Spleen (tissue), 11 donors: Measurements from ENCODE around the gene PTPN3. TPM values are rescaled to one million over a fixed set of nuclear protein-coding genes. Genes with fewer than 3 reads are reported as not detected.
"Not testable (repeated sequence)": the region's sequence is repeated elsewhere in the genome, so short reads cannot be mapped to it uniquely, and the experiment has no call there.

ENCODE experiments used
- DNase-seq: peaks from one replicate; pipeline ENCODE4 v3.0.0-alpha.2; 2020
- H3K27ac ChIP-seq, 8 donors: fragments of 200-600 bp; sonication (generic) in 7 of 8; 1 replicate in 4 of 8; 2 replicates in 4 of 8; pipeline versions ENCODE4 v1.5.0 to v1.8.0; 2016 to 2021; ENCODE audit warnings: inconsistent platforms in 4 of 8, mild to moderate bottlenecking in 4 of 8, moderate library complexity in 1 of 8
- H3K27me3 ChIP-seq, 7 donors: fragments of 200-600 bp; sonication (generic) in 6 of 7; replicated peaks in 1 of 7; 1 replicate in 4 of 7; 2 replicates in 3 of 7; pipeline versions ENCODE4 v1.5.0 to v1.8.0; 2016 to 2021; ENCODE audit warnings: inconsistent platforms in 3 of 7, mild to moderate bottlenecking in 1 of 7
- H3K36me3 ChIP-seq, 6 donors: fragments of 200-600 bp; sonication (generic) in 5 of 6; 1 replicate in 4 of 6; 2 replicates in 2 of 6; pipeline versions ENCODE4 v1.5.0 to v1.8.0; 2016 to 2021; ENCODE audit warnings: inconsistent platforms in 2 of 6
- H3K4me1 ChIP-seq, 6 donors: fragments of 200-600 bp; sonication (generic) in 5 of 6; 1 replicate in 3 of 6; 2 replicates in 3 of 6; pipeline versions ENCODE4 v1.5.0 to v1.8.0; 2016 to 2021; ENCODE audit warnings: inconsistent platforms in 3 of 6
- H3K4me3 ChIP-seq, 8 donors: fragments of 200-600 bp; sonication (generic) in 7 of 8; 1 replicate in 4 of 8; 2 replicates in 4 of 8; pipeline versions ENCODE4 v1.5.0 to v1.8.0; 2016 to 2021; ENCODE audit warnings: inconsistent platforms in 4 of 8, mild to moderate bottlenecking in 4 of 8, moderate library complexity in 2 of 8
- H3K9me3 ChIP-seq, 8 donors: fragments of 200-600 bp; sonication (generic) in 7 of 8; 1 replicate in 4 of 8; 2 replicates in 4 of 8; pipeline versions ENCODE4 v1.5.0 to v1.8.0; 2016 to 2021; ENCODE audit warnings: inconsistent platforms in 4 of 8
- CTCF ChIP-seq, 11 experiments: fragments of 200-600 bp in 7 of 11; fragments of 450-650 bp in 4 of 11; sonication (generic) in 4 of 11; IDR thresholded peaks in 8 of 11; conservative IDR thresholded peaks in 3 of 11; 1 replicate in 7 of 11; 2 replicates in 4 of 11; pipeline versions ENCODE4 v1.4.0 to v1.8.0; 2016 to 2021; ENCODE audit warnings: antibody characterized with exemption in 11 of 11, inconsistent platforms in 4 of 11, mild to moderate bottlenecking in 1 of 11
- POLR2A ChIP-seq, 3 donors: fragments of 450-650 bp; IDR thresholded peaks; one replicate each; pipeline ENCODE4 v1.5.1; 2017; ENCODE audit warnings: antibody characterized with exemption in 3 of 3, mild to moderate bottlenecking in 1 of 3
- POLR2AphosphoS5 ChIP-seq, 3 donors: sonication (generic); formaldehyde crosslinking; IDR thresholded peaks; one replicate each; pipeline ENCODE4 v1.5.1; 2017; ENCODE audit warnings: antibody characterized with exemption in 3 of 3
- WGBS, 5 donors: extraction: QIAGEN DNeasy Blood & Tissue Kit in 3 of 5; methylation state at CpG; one replicate each; pipeline versions ENCODE4 v1.1.5 to v1.1.7; 2013 to 2018; 5-methylcytosine and 5-hydroxymethylcytosine counted together
- intact Hi-C: fragments of 100-400 bp; cut with DNase I; formaldehyde crosslinking; loops from one replicate; pipeline ENCODE4 v1.15.0; 2023; ENCODE audit warnings: low total_unique reads
- polyA plus RNA-seq, 3 donors: library from polyadenylated mRNA; stranded (reverse); fragments of 200-250 nt; gene quantifications; one replicate each; pipeline ENCODE4 v1.2.1, GENCODE V29; 2013
- total RNA-seq, 7 donors: library from RNA; depleted of rRNA in 3 of 7; stranded (reverse); fragments of >200 nt in 3 of 7; fragmentation: NEBNext Ultra II Directional in 4 of 7; extraction: Animal tissue kit (Norgen Biotek cat#: 25700) in 4 of 7; gene quantifications; one replicate each; pipeline versions ENCODE4 v1.1.0 to v1.2.1, GENCODE V29; 2016 to 2021
- donor health status: healthy with polysubstance abuse.
- donor health status: DM: no; HTN: no; CAD: no; lungs with moderate emphysema.
- donor health status: DM: no; HTN: no; CAD: no.
- donor health status: Bipolar disorder and iron deficiency.
- donor health status: healthy.
- donor health status: DM: no; HTN: no; CAD: no.
- donor health status: DM: yes; HTN: yes; CAD: no.

The PTPN3 gene
- total and polyA plus RNA-seq, 10 donors = 0.20 to 1.7 (median 0.48) TPM

- H3K4me3 ChIP-seq = no peak overlapping the region
- DNase-seq = no peak
- H3K27ac ChIP-seq = no peak overlapping the region
- H3K27me3 ChIP-seq = peaks cover 0 to 14% (median 0%) of the 10 kb centered on the region in 7 donors
- H3K4me1 ChIP-seq = no peaks in the 10 kb centered on the region
- intact Hi-C loops = no loop called here
- H3K9me3 ChIP-seq = no peaks in the 10 kb centered on the region
- TF ChIP-seq POLR2AphosphoS5 (IDR thresholded peaks at IDR 0.05) = no peak
- no peak for TF ChIP-seq POLR2A (IDR thresholded peaks at IDR 0.05)
- no peak for TF ChIP-seq CTCF (IDR thresholded peaks at IDR 0.05 in 8 of 11, conservative IDR thresholded peaks at IDR 0.05 in 3 of 11)
- no peaks in the 10 kb centered on the region for H3K36me3 ChIP-seq
- WGBS, 5 donors = 84 to 100% (median 94%) methylated on average over 1 of the region's 1 CpG
These were observed 19.8 kb upstream of the PTPN3 start for GRCh38 chr9:109517901-109518377.

- Histone ChIP-seq H3K36me3 (no peaks in the 10 kb centered on the region), H3K27me3 (peaks cover 0 to 22% (median 0%) of the 10 kb centered on the region in 7 donors), H3K4me1 (no peaks in the 10 kb centered on the region), H3K4me3 (no peak overlapping the region), H3K27ac (no peak overlapping the region), H3K9me3 (no peaks in the 10 kb centered on the region)
- no peak for DNase-seq
- TF ChIP-seq CTCF (IDR thresholded peaks at IDR 0.05 in 8 of 11, conservative IDR thresholded peaks at IDR 0.05 in 3 of 11) (no peak), POLR2AphosphoS5 (IDR thresholded peaks at IDR 0.05) (no peak), POLR2A (IDR thresholded peaks at IDR 0.05) (no peak)
- WGBS, 5 donors = 82 to 90% (median 85%) methylated on average over 3 of the region's 3 CpGs
- intact Hi-C loops = no loop called here
These were observed 15.8 kb upstream of the PTPN3 start for GRCh38 chr9:109513871-109514270.

GRCh38 chr9:109512170-109512756 lies 14.2 kb upstream of the PTPN3 start:
- Histone ChIP-seq H3K4me1 (no peaks in the 10 kb centered on the region), H3K27ac (no peak overlapping the region), H3K4me3 (no peak overlapping the region), H3K9me3 (no peaks in the 10 kb centered on the region), H3K27me3 (peaks cover 0 to 38% (median 0%) of the 10 kb centered on the region in 7 donors), H3K36me3 (no peaks in the 10 kb centered on the region)
- WGBS, 5 donors = 53 to 79% (median 71%) methylated on average over 4 of the region's 4 CpGs
- intact Hi-C loops = no loop called here
- no peak for TF ChIP-seq POLR2A (IDR thresholded peaks at IDR 0.05)
- TF ChIP-seq POLR2AphosphoS5 (IDR thresholded peaks at IDR 0.05) = no peak
- TF ChIP-seq CTCF (IDR thresholded peaks at IDR 0.05 in 8 of 11, conservative IDR thresholded peaks at IDR 0.05 in 3 of 11) = no peak
- DNase-seq = no peak

GRCh38 chr9:109510506-109510905 lies 12.4 kb upstream of the PTPN3 start:
- no peak overlapping the region for H3K4me3 ChIP-seq
- intact Hi-C loops = no loop called here

GRCh38 chr9:109510042-109510441 lies 11.9 kb upstream of the PTPN3 start:
- DNase-seq, H3K36me3 ChIP-seq, H3K4me1 ChIP-seq, H3K4me3 ChIP-seq, H3K9me3 ChIP-seq, intact Hi-C loops, H3K27ac ChIP-seq: not testable (repeated sequence)
- peaks cover 0 to 34% (median 0%) of the 10 kb centered on the region in 7 donors for H3K27me3 ChIP-seq
- 77 to 92% (median 82%) methylated on average over 4 of the region's 4 CpGs for WGBS, 5 donors

More at GRCh38 chr9:109510506-109510905, 12.4 kb upstream of the PTPN3 start:
- no peak for TF ChIP-seq POLR2AphosphoS5 (IDR thresholded peaks at IDR 0.05)
- TF ChIP-seq POLR2A (IDR thresholded peaks at IDR 0.05) = no peak
- no peak for TF ChIP-seq CTCF (IDR thresholded peaks at IDR 0.05 in 8 of 11, conservative IDR thresholded peaks at IDR 0.05 in 3 of 11)
- WGBS, 5 donors = 87 to 96% (median 93%) methylated on average over 5 of the region's 5 CpGs
- Histone ChIP-seq H3K36me3 (no peaks in the 10 kb centered on the region), H3K4me1 (no peaks in the 10 kb centered on the region), H3K27me3 (peaks cover 0 to 36% (median 0%) of the 10 kb centered on the region in 7 donors), H3K9me3 (no peaks in the 10 kb centered on the region), H3K27ac (no peak overlapping the region)
- DNase-seq = no peak
